Endothelial cell of umbilical vein (primary cell): ENCODE results near the gene CHKB. TPM values are rescaled to one million over a fixed set of nuclear protein-coding genes. Genes with fewer than 3 reads are reported as not detected.

Source experiments
- BruUV-seq: library from RNA; stranded (reverse); fragments of 400-500 nt; replicated peaks from 2 replicates; lab custom pipeline; 2021; lab: Mats Ljungman, UMichigan
- CTCF ChIA-PET: fragments of 300-600, 350-600 bp; sonication (Branson Sonifier 250); formaldehyde crosslinking; loops from one replicate; lab custom pipeline; 2021; ENCODE audit warnings: antibody characterized with exemption, inconsistent platforms; lab: Charles Lee
- POLR2A ChIA-PET: fragments of 300-600, 350-600 bp; sonication (Branson Sonifier 250); formaldehyde crosslinking; loops from one replicate; lab custom pipeline; 2021; ENCODE audit warnings: antibody characterized with exemption, inconsistent platforms; lab: Charles Lee
- DNase-seq: peaks from one replicate; pipeline ENCODE4 v3.0.0-alpha.2; 2011; ENCODE audit warnings: low read depth, low spot score
- FAIRE-seq: peaks from 2 replicates; lab custom pipeline; 2011; peaks lifted over from hg19 to GRCh38; lab: Jason Lieb, UNC
- H2AFZ ChIP-seq: 2 replicates; pipeline ENCODE4 v1.6.0; 2012; ENCODE audit warnings: low read depth, low read length, control low read depth, inconsistent platforms
- H3K27ac ChIP-seq: 2 replicates; pipeline ENCODE4 v1.5.1; 2011; ENCODE audit warnings: low read depth, mild to moderate bottlenecking, control low read depth, low read length, moderate library complexity; ENCODE audit not compliant: insufficient read depth
- H3K27me3 ChIP-seq, 2 experiments: 2 replicates each; pipeline versions ENCODE4 v1.6.0 to v1.6.1; 2011; ENCODE audit warnings: low read length in 2 of 2, mixed read lengths in 1 of 2; ENCODE audit not compliant: control insufficient read depth in 2 of 2, insufficient read depth in 2 of 2
- H3K36me3 ChIP-seq, 2 experiments: 2 replicates in 1 of 2; 3 replicates in 1 of 2; pipeline ENCODE4 v1.5.1; 2011; ENCODE audit warnings: low read length in 2 of 2, mild to moderate bottlenecking in 1 of 2, moderate library complexity in 1 of 2; ENCODE audit not compliant: control insufficient read depth in 2 of 2, insufficient read depth in 2 of 2; ENCODE audit errors: extremely low read depth in 1 of 2
- H3K4me1 ChIP-seq: 3 replicates; pipeline ENCODE4 v1.5.1; 2011; ENCODE audit warnings: mild to moderate bottlenecking, low read length; ENCODE audit not compliant: control insufficient read depth, insufficient read depth; ENCODE audit errors: extremely low read depth
- H3K4me2 ChIP-seq: 2 replicates; pipeline ENCODE4 v1.6.1; 2011; ENCODE audit warnings: low read length, control low read depth, mixed read lengths; ENCODE audit not compliant: insufficient read depth
- H3K4me3 ChIP-seq, 3 experiments: fragments of 200-600 bp in 1 of 3; sonication (generic), shearing (Covaris generic) in 1 of 3; replicated peaks in 1 of 3; 2 replicates each; pipeline ENCODE4 v1.5.1; 2011 to 2016; ENCODE audit warnings: control low read depth in 3 of 3, low read length in 3 of 3, mild to moderate bottlenecking in 2 of 3, inconsistent platforms in 1 of 3, low read depth in 1 of 3, moderate library complexity in 1 of 3; ENCODE audit not compliant: insufficient read depth in 1 of 3
- H3K79me2 ChIP-seq: 2 replicates; pipeline ENCODE4 v1.6.0; 2012; ENCODE audit warnings: low read length, inconsistent platforms; ENCODE audit not compliant: control insufficient read depth, insufficient read depth
- H3K9ac ChIP-seq: replicated peaks from 2 replicates; pipeline ENCODE3; 2011; ENCODE audit warnings: low read length, control low read depth; ENCODE audit not compliant: insufficient read depth; ENCODE audit errors: extremely low read depth
- H3K9me1 ChIP-seq: replicated peaks from 3 replicates; pipeline ENCODE4 v1.6.0; 2011; ENCODE audit warnings: mild to moderate bottlenecking, low read length; ENCODE audit not compliant: control insufficient read depth, insufficient read depth; ENCODE audit errors: extremely low read depth
- H3K9me3 ChIP-seq: replicated peaks from 2 replicates; pipeline ENCODE4 v1.5.1; 2012; ENCODE audit warnings: low read length, inconsistent platforms; ENCODE audit not compliant: control insufficient read depth, insufficient read depth
- H4K20me1 ChIP-seq: replicated peaks from 2 replicates; pipeline ENCODE3; 2011; ENCODE audit warnings: mild to moderate bottlenecking, low read length; ENCODE audit not compliant: control insufficient read depth, insufficient read depth; ENCODE audit errors: extremely low read depth
- CTCF ChIP-seq, 2 donors: IDR thresholded peaks; 1 replicate in 1 of 2; 2 replicates in 1 of 2; pipeline ENCODE4 v1.5.1; 2011; ENCODE audit warnings: low read length in 2 of 2, mild to moderate bottlenecking in 2 of 2, moderate library complexity in 2 of 2, control low read depth in 1 of 2, inconsistent platforms in 1 of 2, low read depth in 1 of 2; ENCODE audit not compliant: insufficient read depth in 1 of 2; ENCODE audit errors: extremely low read depth in 1 of 2
- EZH2 ChIP-seq: IDR thresholded peaks from 2 replicates; pipeline ENCODE4 v1.6.1; 2012; ENCODE audit warnings: borderline replicate concordance, low read depth, mild to moderate bottlenecking, moderate library complexity, low read length, inconsistent platforms; ENCODE audit not compliant: severe bottlenecking
- FOS ChIP-seq: IDR thresholded peaks from 2 replicates; pipeline ENCODE4 v1.6.1; 2011; ENCODE audit warnings: mild to moderate bottlenecking, low read length, moderate library complexity, borderline replicate concordance; ENCODE audit not compliant: insufficient read depth
- GATA2 ChIP-seq: IDR thresholded peaks from 2 replicates; pipeline ENCODE4 v1.7.0; 2011; ENCODE audit warnings: low read depth, mild to moderate bottlenecking, moderate library complexity, mixed read lengths, low read length; ENCODE audit not compliant: insufficient read length, insufficient read depth
- JUN ChIP-seq: IDR thresholded peaks from 2 replicates; pipeline ENCODE4 v1.6.1; 2011; ENCODE audit warnings: borderline replicate concordance, low read depth; ENCODE audit not compliant: insufficient read length, insufficient read depth
- MAX ChIP-seq: IDR thresholded peaks from 2 replicates; pipeline ENCODE4 v1.6.1; 2011; ENCODE audit not compliant: insufficient read depth, insufficient read length
- MYC ChIP-seq: IDR thresholded peaks from one replicate; pipeline ENCODE4 v1.6.1; 2011; ENCODE audit warnings: mild to moderate bottlenecking, low read depth, low read length
- POLR2A ChIP-seq: IDR thresholded peaks from 2 replicates; pipeline ENCODE4 v1.6.1; 2012; ENCODE audit warnings: low read depth, mild to moderate bottlenecking, control low read depth, low read length
- POLR2AphosphoS5 ChIP-seq: IDR thresholded peaks from 2 replicates; pipeline ENCODE4 v1.6.1; 2012; ENCODE audit warnings: low read depth, mild to moderate bottlenecking, control low read depth, low read length, moderate library complexity; ENCODE audit not compliant: insufficient read depth
- dilution Hi-C: fragments of 300-500 bp; cut with MboI; formaldehyde crosslinking; loops from one replicate; pipeline ENCODE4 v1.15.0; 2019; ENCODE audit warnings: low sequenced_read_pairs; ENCODE audit not compliant: extremely low pct_ligation_motif_present
- intact Hi-C: fragments of 100-400 bp; cut with micrococcal nuclease; formaldehyde crosslinking; loops from one replicate; pipeline ENCODE4 v1.10.0; 2022
- polyA plus RNA-seq, 4 experiments: library from polyadenylated mRNA; depleted of rRNA in 3 of 4; stranded (reverse) in 3 of 4; unstranded in 1 of 4; fragments of >200 nt; gene quantifications; 2 replicates each; pipeline versions ENCODE4 v1.2.1 to v1.2.3, GENCODE V29; 2011 to 2012; ENCODE audit warnings: missing spikeins in 1 of 4
- total RNA-seq: library from RNA; stranded (reverse); gene quantifications from 2 replicates; pipeline ENCODE4 v1.2.3, GENCODE V29; 2021

CHKB gene
- total and polyA plus RNA-seq, 2 donors (not counting 3 experiments of a cell fraction or from before 2014, with no cell fraction given), result 62.4 to 70.6 TPM

- TF ChIP-seq GATA2 (no peak), EZH2 (no peak), FOS (no peak), MAX (no peak), MYC (no peak), CTCF (IDR thresholded peaks at IDR 0.05; ENCODE audit: extremely low read depth in 1 of 2, insufficient read depth in 1 of 2, low read depth in 1 of 2, low read length in 2 of 2) (no peak), POLR2AphosphoS5 (no peak), JUN (no peak), POLR2A (no peak)
- Histone ChIP-seq H3K9me3 (no peaks in the 10 kb centered on the region), H3K36me3 (peaks cover 0 to 7% of the 10 kb centered on the region in 2 experiments), H3K4me2 (no peak overlapping the region), H3K4me1 (peaks cover 13% of the 10 kb centered on the region), H3K9ac (no peak overlapping the region), H3K4me3 (no peak overlapping the region), H4K20me1 (no peaks in the 10 kb centered on the region), H3K79me2 (peaks cover 8% of the 10 kb centered on the region), H3K27me3 (no peaks in the 10 kb centered on the region), H2AFZ (no peak overlapping the region), H3K9me1 (no peaks in the 10 kb centered on the region), H3K27ac (no peak overlapping the region)
- ChIA-PET POLR2A (no interaction called here), CTCF (interaction anchor here (0.8 to 5.2 kb wide), 3 partner anchors 16 to 63 kb away, joined by 3 to 91 read pairs (median 3); partner anchors contain the start of gene SYCE3)
- intact Hi-C loops (loop anchor here (5.0 kb wide), 1 partner anchor 93 kb away; the partner anchor contains the start of gene SHANK3), dilution Hi-C loops (no loop called here)
- FAIRE-seq, result no peak
- no peak for DNase-seq
- BruUV-seq, result no TSS peak
Measured at GRCh38 chr22:50578776-50579310, 3.8 kb downstream of the CHKB start.
